Stimulated activated CD4-positive, alpha-beta T cell treated with anti-CD3 and anti-CD28 coated beads, Interleukin-1b, Interleukin-23, amount 100 ng/mL, for 1 hour (primary cell): Measurements from ENCODE around the gene KY.

Experiments used
- DNase-seq, 2 donors: peaks; one replicate each; pipeline ENCODE4 v3.0.0-alpha.2; 2020; ENCODE audit warnings: low read depth in 2 of 2

Gene KY, protein sequence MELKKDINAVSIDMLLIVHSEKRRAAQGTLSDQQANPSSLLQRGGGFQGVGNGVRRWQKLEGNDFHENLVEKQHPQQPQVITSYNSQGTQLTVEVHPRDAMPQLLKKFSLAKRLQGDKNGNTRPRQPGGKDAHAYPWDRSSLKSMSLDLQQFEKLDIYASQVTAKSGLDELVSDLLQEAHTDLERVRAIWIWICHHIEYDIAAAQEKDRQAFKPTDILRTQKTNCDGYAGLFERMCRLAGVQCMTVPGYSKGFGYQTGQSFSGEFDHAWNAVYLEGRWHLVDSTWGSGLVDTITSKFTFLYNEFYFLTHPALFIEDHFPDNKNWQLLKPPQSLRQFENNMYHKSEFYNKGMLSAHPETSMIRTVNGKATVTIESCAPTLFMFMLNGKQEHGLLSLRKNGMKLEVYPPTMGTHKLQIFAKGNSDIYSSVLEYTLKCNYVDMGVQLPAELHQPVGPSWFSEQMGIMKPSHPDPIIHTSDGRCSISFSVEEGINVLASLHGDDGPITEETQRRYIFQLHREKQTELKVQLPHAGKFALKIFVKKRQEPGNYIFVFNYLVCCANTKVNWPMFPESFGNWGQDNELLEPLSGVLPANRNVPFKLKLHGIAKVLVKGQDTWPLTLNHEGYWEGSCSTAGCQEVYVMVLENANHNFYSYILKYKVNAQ

DNA sequence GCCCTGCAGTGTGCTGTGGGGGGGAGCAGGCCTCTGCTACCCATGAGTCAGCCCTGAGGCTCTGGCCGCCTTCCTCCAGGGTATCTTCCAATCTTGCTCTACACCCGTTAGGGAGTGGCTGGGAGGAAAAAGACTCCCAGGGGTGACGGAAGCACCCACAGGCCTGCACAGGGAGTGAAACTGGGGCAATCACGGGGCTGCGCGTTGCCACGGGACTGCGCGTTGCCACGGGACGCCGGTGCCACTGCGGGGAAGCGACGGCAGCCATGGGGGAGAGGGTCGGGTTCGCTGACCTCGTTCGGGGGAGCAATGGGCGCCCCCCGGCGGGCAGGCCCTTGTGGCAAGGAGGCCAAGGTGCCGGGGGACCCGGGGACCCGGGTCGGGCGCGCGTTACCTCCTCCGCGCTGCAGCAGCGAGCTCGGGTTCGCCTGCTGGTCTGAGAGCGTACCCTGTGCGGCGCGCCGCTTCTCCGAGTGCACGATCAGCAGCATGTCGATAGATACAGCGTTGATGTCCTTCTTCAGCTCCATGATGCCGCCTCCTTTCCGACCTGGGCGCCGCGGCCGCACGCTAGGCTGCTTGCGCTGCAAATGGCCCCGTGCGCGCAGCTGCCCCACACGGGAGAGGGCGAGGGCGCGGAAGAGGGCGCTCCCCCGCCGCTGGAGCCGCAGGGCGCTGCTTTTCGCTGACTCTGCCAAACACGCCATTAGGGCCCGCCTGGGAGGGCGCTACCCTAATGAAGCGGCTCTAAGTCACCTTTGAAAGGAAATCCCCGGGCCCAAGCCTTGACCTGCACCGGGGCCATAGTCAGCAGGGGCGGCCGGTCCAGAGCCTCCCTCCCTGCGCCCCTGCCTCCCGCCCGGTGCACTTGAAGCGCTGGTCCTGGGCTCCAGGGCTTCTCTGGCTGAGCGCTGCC is at the start of gene KY:
KY (minus strand) TSS at position 592 of the 916 bp plus-strand sequence; CDS start at position 530, 62 bp downstream.
- no peak for DNase-seq

DNA sequence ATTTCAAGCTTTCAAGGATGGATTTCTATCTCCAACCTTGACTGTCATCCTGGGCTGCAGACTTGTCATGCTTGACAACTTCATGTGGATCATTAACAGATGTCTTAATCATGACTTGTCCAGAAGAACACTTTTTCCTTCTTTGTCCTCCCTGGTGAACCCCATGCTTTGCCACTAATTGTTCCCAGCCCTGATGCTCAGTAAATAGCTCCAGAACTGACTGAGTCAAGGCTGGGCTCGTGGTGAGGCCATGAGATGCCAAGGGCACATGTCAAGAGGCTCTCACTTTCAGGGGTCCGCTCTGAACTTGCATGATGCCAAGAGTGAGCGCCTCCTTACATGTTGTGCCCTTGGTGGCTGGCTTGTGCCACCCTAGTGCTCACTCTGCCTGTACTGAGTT is 48.9 kb upstream of the KY start:
- DNase-seq = no peak

DNA sequence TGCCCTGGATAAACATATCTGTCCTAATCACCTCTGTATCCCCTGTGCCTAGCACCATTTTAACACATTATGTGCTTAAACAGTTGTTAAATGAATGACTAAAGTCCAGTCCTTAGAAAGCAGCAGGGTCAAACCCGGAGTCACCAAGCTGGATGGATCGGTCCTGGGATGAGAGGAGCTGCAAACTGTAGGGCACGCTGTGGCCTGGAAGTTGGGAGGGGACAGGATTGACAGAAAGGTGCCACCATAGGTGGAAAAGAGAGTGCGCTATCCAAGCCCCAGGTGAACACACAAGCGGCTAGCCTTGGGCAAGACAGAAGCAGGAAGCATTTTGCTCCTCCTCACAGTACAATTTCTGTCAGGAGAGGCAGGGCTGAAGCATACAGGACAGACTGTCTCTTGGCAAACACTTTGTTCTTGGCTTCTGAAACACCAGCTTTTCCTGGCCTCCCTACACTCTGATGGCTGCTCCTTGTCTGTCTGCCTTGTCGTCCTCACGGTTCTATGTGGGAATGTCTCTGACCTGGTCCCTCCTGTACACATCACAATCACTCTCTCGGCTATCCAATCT is 48.4 kb upstream of the KY start:
- DNase-seq = no peak

DNA sequence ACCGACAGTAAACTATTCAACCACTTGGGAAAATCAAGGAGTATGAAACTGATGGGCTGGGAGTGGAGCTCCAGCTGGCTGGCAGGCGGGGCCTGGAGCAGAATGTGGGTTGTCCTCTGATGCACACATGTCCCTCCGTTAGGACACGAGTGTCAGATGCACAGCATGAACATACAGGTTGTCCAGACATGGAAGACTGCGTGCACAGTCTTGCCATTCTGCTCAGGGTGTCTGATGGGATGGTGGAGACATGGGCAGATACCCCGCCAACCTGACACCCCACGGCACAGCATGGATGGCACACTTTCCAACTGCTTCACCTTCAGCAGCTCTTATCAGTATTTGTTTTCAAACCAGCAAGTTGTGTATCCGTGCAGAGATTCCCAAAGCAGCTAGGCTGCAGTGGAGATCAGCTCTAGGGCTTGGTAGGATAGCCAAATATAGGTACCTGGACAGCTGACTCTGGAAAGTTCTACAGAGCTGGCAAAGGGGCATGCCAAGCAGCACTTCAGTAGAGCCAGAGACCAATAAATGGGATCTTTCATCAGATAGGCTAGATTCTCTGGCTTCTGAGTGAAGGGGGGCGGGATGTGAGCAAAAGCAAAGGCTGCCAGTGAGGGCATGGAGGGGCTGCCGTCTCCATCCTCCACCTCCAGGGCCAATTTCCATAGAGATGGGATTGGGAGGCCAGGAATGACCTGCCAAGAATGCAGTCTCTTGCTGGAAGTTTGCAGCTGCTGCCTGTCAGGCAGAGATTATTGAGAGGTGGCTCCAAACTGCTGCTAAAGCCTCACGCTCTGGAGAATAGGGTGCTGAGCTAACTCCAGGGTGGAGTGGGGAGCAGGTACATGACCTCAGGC is 47.2 kb upstream of the KY start:
- no peak for DNase-seq

DNA sequence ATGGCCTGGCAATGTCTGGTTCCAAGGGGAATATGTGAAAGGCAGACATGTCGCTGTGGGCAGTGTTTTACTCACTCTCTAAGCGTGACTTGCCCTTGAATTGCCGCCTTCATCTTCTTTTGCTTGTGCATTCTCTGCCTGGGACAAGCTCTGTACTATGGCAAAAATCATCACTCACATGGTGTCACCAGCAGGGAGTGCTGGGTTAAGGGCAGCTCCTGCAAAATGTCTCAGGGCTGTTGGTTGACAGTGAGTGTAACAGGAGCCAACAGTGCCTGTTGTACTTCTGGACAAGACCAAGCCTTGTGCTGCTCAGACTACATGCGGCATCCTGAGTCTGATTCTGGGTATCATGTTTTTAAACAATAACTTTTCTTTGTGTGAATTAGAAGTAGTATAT is 45.3 kb upstream of the KY start:
- no peak for DNase-seq

DNA sequence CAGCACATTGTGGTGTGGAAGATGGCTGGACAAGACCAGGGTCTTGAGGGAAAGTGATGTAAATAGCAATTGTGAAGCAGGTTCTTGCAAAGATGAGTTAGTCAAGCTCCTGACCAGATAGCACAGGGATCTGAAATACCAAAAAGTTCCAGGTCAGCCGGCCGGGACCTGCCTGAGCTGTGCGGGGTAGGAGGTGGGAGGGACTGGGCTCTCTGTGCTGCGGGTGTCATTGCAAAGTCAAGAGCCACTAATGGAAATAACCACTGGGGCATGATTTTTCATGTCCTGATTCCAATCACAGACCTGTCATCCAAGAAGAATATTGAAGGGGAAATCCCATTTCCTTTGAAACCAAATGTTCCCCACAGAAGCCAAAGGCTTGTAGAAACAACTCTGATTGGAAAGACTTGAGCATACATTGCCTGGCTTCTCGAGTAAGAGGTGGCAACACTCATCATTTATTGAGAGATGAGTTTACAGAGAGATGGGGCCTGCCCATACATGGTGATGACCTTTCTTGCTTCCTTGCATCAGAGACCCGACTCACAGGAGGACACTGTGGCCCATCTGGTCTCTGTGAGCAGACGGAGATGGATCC is 44.2 kb upstream of the KY start:
- no peak for DNase-seq

DNA sequence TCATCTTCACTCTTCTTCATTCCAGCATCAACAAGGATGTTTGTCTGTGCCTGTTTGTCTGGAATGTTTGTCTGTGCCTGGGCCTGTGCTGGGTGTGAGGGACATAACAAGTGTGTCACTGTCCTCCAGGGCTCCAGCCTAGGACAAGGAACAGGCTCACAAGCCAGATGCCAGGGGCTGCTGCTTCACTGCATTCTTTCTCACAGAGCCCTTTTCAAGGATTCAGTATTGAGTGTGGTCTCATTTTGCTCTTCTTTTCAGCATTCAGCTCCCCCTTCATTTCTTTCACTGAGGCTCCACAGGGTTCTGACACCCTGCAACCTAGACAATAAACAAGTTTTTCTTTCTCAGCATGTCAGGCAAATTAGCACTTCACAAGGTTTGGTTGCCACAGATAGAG is 43.6 kb upstream of the KY start:
- DNase-seq = no peak

DNA sequence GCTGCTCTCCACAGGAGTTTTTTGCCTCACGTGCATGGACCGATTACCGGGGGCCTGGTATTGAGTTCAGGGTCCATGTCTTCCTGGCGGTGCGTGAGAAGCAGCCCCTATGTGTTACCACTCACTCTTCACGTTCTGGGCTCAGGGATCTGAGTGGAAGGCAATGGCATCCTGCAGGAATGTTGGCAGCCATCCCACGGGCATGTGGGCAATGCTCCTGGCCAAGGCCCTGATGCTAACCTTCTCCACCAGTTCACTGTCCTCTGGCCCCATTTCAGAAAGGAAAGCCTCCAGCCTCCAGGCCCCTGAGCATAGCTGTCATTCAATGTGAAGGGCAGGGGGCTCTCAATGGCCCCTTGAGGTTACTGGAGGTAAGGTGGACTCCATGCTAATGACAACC is 43.0 kb upstream of the KY start:
- no peak for DNase-seq

DNA sequence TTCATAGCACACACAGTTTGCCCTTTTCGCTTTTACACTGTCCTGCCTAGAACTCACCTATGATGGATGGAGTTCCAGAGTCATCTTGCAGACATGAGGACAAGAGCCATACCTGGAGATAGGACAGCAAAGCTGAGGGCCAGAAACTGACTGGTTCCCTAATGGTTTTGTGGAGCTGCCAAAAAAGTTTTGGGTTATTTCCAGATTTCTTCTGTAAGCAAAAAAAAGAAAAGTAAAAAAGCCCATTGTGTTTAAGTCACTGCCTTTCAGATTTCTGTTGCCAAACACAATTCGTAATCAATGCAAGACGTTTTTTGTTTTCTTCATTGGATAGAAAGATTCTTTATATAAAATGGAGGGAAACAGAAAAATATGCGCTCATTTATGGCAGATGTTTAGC is 42.4 kb upstream of the KY start:
- no peak for DNase-seq

DNA sequence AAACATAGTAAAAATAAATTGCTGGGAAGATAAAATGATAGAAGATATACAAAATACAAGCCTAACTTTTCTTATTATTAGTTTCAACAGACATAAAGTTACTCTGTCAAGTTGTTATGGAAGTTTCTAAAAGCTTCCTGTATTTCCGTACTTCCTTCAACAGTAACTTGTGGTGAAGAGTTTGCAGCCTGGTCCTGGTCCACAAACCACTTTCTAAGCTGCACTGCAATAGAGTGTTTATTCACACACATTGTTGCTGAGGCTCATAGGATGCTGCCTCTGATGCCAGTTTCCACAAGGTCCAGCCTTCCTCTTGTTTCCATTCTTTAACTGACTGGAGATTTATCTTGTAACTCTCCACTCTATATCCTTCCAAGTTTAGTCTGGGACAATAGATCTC is 39.4 kb upstream of the KY start:
- DNase-seq = no peak

DNA sequence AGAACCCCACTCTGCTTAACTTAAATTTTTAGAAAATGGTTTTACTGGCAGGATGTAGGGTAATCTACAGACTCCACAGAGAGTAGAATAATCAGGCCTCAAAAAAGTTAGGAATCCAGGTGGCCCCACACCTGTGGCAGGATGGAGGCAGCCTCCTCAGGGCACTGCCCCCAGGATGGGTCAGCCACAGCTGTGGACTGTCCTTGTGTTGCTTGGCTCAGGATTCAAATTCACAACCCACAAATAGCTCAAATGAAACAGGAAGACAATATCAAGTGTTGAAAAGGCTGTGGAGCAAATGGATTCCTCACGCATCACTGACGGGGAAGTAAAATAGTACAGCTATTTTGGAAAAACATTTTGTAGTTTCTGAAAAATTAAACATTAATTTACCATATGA is 36.8 kb upstream of the KY start:
- no peak for DNase-seq

DNA sequence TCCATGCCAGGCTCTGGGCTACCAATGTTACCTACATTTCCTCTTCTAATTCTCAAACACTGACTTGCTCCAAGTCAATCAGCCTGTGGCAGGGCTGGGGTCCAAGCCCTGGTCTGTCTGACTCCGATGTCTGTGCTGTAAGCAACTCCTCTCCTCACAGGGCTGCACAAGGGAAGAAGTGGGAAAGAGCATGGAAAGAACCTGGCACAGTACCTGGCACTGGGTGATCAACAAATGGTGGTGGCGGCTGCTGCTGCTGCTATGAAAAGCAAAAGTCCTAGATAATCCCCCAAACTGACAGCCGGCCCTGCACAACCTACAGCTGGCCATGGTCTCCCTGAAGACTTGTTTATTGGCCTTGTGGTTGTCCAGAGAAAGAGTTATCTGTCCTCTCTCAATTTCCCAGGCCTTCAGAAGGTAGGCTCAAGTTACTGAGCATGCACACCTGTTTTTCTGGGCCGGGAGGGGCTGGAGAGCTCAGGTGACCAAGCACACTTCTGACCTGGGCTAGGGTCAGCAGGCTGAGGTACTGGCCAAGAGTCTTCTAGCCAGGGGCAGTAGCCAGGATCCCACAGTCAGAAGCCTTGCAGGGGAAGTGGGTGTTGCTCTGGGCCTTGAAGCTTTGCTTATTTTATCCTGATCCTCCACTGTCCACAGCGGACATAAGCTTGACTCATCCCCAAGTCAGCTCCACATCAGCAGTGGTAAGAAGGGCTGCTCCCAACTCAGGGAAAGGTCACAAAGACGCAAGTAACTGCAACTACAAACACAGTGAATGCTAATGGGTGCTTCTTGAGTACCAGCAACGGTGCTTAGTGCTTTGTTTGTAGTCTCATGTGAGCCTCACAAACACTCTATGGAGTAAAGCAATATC is 35.3 kb upstream of the KY start:
- no peak for DNase-seq

DNA sequence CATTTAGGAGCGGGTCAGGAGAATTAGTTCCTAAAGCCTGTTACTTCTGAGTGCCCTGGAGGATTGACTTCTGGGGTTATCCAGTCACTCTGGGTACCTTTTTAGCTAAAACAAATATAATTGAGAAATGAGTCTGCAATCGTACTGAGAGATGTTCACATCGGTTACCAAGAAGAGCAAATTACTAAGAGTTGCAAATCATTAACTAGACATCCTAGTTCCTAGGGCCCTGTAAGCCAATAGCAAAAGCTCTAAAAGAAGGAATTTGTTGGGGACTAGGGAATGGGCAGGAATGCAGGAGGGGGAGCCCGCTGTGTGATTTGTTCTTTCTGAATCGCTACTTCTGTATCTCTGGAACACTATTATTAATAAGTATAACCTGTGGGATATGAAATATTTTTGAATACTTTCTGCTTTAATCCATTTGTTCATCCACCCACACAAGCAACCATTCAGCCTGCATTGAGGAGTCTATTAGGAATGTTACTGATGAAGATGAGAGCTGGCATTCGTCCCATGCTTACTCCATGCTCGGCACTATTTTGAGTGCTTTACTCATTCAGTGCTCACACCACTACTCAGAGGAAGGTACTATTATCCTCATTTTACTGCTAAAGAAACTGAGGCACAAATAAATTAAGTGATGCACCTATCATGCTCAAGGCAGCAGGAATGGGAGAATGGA is 31.5 kb upstream of the KY start:
- DNase-seq = no peak

DNA sequence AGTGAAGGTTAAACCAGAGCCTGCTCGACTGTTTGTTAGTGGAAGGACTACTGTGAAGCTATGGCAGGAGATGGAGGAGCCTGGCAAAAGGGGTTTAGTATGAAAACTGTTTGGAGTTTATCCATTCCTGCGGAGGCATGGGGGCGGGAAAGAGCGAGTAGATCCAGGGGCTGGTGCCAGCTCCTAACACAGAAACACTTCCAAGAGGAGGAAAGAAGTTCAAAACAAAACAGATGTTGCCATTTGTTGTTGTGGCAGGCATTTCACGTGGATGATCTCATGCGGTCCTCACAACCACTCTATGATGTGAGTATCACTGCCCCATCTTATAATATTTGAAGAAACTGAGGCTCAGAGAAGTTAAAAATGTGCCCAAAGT is 30.7 kb upstream of the KY start:
- no peak for DNase-seq

DNA sequence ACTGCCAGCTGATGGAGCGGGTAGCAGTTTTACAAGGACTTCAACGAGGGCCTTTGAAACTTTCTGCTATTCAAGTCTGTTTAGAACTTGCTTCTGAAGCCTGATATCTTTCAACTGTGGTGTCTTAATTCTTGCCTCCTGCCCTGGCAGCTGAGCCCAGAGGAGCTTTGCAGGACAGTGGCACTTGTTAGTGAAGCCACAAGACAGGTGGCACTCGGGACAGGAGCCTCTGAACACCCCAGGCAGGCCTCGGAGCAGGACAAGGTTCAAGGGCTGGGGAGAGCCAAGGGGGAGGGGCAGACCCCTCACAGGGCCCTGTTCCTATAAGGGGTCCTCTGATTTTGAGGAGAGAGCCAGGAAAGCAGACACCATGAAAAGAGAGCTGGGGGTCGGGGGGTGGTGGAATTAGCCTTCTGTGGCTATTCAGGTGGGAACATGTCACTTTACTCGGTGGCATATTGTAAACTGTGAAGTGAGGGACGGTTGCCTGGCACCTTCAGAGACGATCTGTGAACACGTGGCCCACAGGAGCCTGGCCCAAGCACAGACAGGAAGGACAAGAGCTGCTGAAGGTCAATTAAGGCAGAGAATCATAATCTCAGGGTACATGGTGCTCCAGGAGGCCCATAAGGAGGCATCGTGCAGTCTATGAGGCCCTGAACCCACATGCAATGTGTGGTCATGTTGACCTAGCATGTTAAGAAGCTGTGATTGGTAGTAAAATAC is 30.1 kb upstream of the KY start:
- DNase-seq = no peak

DNA sequence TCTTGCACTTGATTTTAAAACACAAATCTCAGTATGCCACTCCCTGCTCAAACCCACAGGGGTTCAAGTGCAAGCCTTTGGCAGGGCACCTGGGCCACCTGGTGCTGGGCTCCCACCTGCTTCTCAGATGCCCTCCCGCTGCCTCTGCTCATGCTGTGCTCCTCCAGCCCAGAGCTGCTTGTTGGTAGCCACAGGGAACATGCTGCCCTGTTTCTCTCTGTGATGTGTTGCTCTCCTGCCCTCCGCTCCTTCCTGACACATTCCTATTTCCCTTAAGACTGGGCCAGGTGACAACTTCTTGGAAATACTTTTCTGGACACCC is 27.1 kb upstream of the KY start:
- no peak for DNase-seq

DNA sequence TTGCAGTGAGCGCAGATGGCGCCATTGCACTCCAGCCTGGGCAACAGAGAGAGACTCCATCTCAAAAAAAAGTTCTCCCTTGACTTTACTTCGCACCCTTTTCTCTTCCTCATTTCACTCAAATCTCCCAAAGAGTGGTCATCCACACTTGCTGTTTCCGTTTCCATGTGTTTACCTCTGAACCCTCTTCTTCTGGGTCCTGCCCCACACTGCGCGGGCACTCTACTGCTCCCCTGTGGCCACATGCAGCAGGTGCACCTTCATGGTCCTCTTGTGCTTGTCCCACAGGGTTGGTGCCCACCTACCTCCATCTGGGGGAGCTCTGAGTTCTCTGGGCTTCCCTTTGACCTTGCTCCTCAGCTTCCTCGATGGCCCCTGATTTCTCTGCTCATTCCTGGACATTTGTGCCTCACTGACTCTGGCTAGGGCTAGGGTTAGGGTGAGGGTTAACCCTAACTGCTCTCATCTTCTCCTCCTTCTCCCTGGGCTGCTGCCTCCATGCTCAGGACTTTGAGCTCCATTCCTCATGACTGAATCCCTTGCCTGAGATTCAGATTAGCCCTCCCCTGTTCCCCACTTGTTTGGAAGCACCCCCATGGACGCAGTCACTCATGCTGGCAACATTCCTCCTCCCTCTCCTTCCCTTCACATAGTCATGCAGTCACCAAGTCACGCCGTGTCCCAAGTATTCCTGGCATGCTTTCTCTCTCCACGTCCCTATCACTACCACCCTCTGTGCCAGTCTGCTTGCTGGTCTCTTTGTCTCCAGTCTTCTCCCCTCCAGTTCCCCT is 26.6 kb upstream of the KY start:
- no peak for DNase-seq

DNA sequence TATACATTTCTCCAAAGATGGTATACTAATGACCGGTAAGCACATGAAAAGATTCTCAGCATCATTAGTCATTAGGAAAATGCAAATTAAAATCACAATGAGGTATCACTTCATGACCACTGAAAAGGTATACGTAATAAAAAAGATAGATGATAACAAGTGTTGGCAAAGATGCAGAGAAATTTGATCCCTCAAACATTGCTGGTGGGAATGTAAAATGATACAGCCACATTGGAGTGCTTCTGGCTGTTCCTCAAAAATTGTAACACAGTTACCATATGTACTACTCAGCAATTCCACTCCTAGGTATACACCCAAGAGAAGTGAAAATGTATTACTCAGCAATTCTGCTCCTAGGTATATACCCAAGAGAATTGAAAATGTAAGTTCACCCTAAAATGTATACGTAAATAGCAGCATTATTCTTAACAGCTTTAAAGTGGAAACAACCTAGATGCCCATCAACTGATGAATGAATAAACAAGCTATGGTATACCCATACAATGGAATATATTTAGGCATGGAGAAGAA is 25.0 kb upstream of the KY start:
- no peak for DNase-seq
